Measurements from ENCODE around the gene IGF2.

IGF2 gene

DNA sequence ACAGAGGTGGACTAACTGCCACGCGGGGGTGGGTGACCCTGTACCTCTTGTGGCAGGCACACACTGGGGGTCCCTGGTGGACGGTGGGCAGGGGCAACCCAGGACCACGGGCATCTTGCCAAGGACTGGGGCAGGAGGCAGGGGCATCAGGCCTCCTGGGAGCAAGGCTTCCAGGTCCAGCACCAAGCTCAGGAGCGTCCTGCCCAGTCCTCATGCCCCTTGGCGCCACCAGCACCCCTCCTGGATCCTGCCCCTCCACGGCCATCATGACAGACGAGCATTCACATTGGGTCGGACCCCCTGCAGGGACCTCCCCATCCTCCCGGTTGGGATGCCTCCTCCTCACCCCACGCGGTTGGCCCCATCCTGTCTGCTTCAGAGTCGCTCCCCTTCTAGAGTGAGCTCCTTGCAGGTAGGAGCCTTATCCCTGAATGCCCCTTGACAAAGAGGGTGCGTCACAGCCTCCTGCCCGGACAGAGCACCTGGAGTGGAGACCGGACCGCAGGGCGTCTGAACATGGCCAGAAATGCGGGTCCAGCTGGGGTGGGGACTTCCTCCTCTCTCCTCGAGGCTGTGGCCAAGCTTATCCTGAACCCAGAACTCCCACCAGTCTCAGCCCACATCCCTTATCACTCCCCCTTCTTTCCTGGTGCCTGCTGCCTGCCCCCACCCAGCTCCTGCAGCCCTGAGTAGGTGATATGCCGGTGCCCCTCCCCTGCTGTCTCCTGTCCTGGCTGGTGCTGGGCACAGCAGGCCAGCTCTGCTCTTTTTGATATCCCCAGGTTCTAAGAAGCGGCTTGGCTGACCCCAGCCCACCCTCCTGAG, 40.3 kb downstream of the IGF2 start:
- H3K9me3 ChIP-seq (ENCODE audit: low read length): no peaks in the 10 kb centered on the region
- H3K27me3 ChIP-seq (ENCODE audit: insufficient read depth, low read length): no peaks in the 10 kb centered on the region
- no peaks in the 10 kb centered on the region for H3K9me2 ChIP-seq (ENCODE audit: low read depth, low read length)
- no peak overlapping the region for H3K27ac ChIP-seq (ENCODE audit: low read depth, low read length, poor library complexity, severe bottlenecking)
- no peak overlapping the region for H3K4me3 ChIP-seq (ENCODE audit: low read depth, low read length, poor library complexity, severe bottlenecking)
- H3K79me2 ChIP-seq (ENCODE audit: insufficient read depth, low read length): no peaks in the 10 kb centered on the region
- no peak overlapping the region for H3K4me2 ChIP-seq (ENCODE audit: low read length)
- no peak overlapping the region for H3K9ac ChIP-seq (ENCODE audit: low read length)
- no peaks in the 10 kb centered on the region for H3K36me3 ChIP-seq (ENCODE audit: insufficient read depth, low read length)
- H3K4me1 ChIP-seq (ENCODE audit: insufficient read depth, low read length, severe bottlenecking): no peaks in the 10 kb centered on the region
- H2AFZ ChIP-seq (ENCODE audit: low read length): no peak overlapping the region
- no peaks in the 10 kb centered on the region for H4K20me1 ChIP-seq (ENCODE audit: insufficient read depth, low read length)
- TF ChIP-seq EZH2 (IDR thresholded peaks at IDR 0.05; ENCODE audit: borderline replicate concordance, low read length): no peak
- TF ChIP-seq, protein P1, sequence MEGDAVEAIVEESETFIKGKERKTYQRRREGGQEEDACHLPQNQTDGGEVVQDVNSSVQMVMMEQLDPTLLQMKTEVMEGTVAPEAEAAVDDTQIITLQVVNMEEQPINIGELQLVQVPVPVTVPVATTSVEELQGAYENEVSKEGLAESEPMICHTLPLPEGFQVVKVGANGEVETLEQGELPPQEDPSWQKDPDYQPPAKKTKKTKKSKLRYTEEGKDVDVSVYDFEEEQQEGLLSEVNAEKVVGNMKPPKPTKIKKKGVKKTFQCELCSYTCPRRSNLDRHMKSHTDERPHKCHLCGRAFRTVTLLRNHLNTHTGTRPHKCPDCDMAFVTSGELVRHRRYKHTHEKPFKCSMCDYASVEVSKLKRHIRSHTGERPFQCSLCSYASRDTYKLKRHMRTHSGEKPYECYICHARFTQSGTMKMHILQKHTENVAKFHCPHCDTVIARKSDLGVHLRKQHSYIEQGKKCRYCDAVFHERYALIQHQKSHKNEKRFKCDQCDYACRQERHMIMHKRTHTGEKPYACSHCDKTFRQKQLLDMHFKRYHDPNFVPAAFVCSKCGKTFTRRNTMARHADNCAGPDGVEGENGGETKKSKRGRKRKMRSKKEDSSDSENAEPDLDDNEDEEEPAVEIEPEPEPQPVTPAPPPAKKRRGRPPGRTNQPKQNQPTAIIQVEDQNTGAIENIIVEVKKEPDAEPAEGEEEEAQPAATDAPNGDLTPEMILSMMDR (IDR thresholded peaks at IDR 0.05; ENCODE audit: low read length): no peak
- H3F3A ChIP-seq (ENCODE audit: insufficient read depth, low read length): no peaks in the 10 kb centered on the region

DNA sequence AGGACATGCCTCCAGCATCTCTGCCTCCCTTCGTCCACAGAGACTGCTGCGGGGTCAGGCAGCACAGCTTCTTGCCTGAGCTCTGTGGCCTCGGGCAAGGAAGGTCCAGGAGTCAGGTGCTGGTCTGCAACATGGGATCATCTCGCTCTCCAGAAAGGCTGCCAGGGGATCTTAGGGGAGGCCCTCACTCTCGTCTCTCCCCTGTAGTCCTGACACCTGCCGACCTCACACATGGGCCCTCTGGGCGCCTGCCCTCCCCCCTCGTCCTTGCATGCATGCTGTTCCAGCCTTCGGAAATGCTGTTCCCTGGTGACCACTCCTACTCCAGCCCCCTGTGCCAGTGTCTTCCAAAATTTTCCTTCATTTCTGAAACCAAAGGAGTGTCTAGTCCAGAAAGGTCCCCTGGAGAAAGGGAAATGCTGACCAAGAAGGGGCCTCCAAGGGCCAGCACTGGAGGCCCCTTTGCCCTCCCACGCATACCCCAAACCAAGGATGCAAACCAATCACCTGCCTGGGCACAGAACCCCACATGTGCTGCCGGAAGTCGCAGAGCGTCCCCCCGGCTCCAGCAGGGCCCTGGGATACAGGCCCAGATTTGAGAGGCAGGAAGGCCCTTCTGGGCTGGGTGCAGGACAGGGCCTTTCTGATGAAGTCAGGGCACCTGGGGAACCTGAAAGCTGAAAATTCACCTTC, 41.0 kb downstream of the IGF2 start:
- H2AFZ ChIP-seq (ENCODE audit: low read length): no peak overlapping the region
- H3K79me2 ChIP-seq (ENCODE audit: insufficient read depth, low read length): no peaks in the 10 kb centered on the region
- no peaks in the 10 kb centered on the region for H4K20me1 ChIP-seq (ENCODE audit: insufficient read depth, low read length)
- TF ChIP-seq EZH2 (IDR thresholded peaks at IDR 0.05; ENCODE audit: borderline replicate concordance, low read length): no peak
- TF ChIP-seq, protein P1 (IDR thresholded peaks at IDR 0.05; ENCODE audit: low read length): no peak
- H3K36me3 ChIP-seq (ENCODE audit: insufficient read depth, low read length): no peaks in the 10 kb centered on the region
- H3K9ac ChIP-seq (ENCODE audit: low read length): no peak overlapping the region
- no peaks in the 10 kb centered on the region for H3K9me2 ChIP-seq (ENCODE audit: low read depth, low read length)
- H3F3A ChIP-seq (ENCODE audit: insufficient read depth, low read length): no peaks in the 10 kb centered on the region
- no peaks in the 10 kb centered on the region for H3K9me3 ChIP-seq (ENCODE audit: low read length)
- no peaks in the 10 kb centered on the region for H3K4me1 ChIP-seq (ENCODE audit: insufficient read depth, low read length, severe bottlenecking)
- no peak overlapping the region for H3K4me2 ChIP-seq (ENCODE audit: low read length)
- H3K4me3 ChIP-seq (ENCODE audit: low read depth, low read length, poor library complexity, severe bottlenecking): no peak overlapping the region
- H3K27me3 ChIP-seq (ENCODE audit: insufficient read depth, low read length): no peaks in the 10 kb centered on the region
- no peak overlapping the region for H3K27ac ChIP-seq (ENCODE audit: low read depth, low read length, poor library complexity, severe bottlenecking)

DNA sequence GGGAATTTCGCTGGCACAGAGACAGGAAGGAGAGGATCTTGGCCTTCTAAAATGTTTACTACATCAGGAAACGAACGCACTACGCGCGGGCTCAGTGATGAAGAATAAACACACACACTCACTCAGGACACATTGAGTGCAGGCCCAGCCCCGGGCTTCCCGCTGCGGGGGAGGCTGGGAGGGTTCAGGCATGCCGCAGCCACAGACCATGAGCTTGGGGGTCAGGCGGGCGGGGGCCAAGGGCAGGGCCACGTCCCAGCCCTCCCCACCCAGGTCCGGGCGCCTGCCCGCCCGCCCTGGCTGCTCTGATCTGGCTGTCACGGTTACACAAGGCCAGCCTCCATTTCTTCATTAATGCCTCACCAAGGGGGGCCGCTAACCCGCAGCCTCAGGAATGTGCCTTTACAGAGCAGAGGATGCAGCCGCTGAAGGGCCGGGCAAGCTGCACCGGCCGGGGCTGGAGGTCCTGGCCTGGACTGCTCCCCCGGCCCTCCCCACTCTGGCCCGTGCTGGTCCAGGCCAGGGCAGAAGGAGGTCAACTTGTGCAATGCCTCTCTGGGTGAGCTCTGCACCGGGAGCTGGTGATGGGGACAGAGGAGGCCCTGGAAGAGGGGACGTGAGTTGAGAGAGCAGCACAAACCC, 41.7 kb downstream of the IGF2 start:
- TF ChIP-seq, protein P1 (IDR thresholded peaks at IDR 0.05; ENCODE audit: low read length): no peak
- no peak for TF ChIP-seq EZH2 (IDR thresholded peaks at IDR 0.05; ENCODE audit: borderline replicate concordance, low read length)
- no peaks in the 10 kb centered on the region for H3F3A ChIP-seq (ENCODE audit: insufficient read depth, low read length)
- H3K27me3 ChIP-seq (ENCODE audit: insufficient read depth, low read length): no peaks in the 10 kb centered on the region
- no peak overlapping the region for H2AFZ ChIP-seq (ENCODE audit: low read length)
- no peaks in the 10 kb centered on the region for H3K79me2 ChIP-seq (ENCODE audit: insufficient read depth, low read length)
- no peaks in the 10 kb centered on the region for H3K9me3 ChIP-seq (ENCODE audit: low read length)
- H3K27ac ChIP-seq (ENCODE audit: low read depth, low read length, poor library complexity, severe bottlenecking): no peak overlapping the region
- no peaks in the 10 kb centered on the region for H3K36me3 ChIP-seq (ENCODE audit: insufficient read depth, low read length)
- H3K9ac ChIP-seq (ENCODE audit: low read length): no peak overlapping the region
- H3K4me3 ChIP-seq (ENCODE audit: low read depth, low read length, poor library complexity, severe bottlenecking): no peak overlapping the region
- H4K20me1 ChIP-seq (ENCODE audit: insufficient read depth, low read length): no peaks in the 10 kb centered on the region
- no peaks in the 10 kb centered on the region for H3K9me2 ChIP-seq (ENCODE audit: low read depth, low read length)
- no peak overlapping the region for H3K4me2 ChIP-seq (ENCODE audit: low read length)
- H3K4me1 ChIP-seq (ENCODE audit: insufficient read depth, low read length, severe bottlenecking): no peaks in the 10 kb centered on the region

Data from OCI-LY1 (cell line).